Activated CD4-positive, alpha-beta T cell treated with anti-CD3 and anti-CD28 coated beads, Interleukin-2, amount 50 U/mL, for 48 hours (primary cell): ENCODE results near the gene DDX46.
"Not testable (repeated sequence)": the region's sequence is repeated elsewhere in the genome, so short reads cannot be mapped to it uniquely, and the experiment has no call there.

Experiments
- DNase-seq, 2 experiments: peaks; one replicate each; pipeline ENCODE4 v3.0.0-alpha.2; 2020

Gene DDX46

DNA sequence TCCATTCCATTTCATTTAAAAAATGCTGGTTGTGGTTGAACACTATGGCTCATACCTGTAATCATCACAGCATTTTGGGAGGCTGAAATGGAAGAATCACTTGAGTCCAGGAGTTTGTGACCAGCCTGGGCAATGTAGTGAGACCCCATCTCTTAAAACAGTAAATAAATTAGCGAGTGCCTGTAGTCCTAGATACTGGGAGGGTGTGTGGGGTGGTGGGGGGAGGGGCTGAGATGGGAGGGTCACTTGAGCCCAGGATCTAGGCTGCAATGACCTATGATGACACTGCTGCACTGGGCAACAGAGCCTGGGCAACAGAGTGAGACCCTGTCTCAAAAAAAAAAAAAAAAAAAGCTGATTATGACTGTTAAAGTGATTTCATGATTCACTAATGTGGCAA is 29.1 kb downstream of the DDX46 start:
- DNase-seq = no peak

DNA sequence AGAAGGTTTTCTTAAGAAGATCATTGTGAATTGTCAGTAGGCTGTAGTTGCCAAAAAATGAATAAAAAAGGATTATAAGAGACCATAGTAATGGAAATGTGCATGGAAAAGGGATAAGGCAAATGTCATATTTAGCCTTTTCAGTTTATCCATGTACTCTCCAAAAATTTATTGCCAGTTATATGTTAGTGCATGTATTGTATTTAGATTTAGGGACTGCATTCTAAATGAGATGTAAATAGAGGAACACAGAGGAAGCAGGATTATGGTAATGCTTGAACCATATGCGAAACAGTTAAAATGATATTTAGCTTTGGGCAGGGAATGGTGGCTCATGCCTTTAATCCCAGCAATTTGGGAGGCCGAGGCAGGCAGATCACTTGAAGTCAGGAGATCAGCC is 33.0 kb downstream of the DDX46 start:
- no peak for DNase-seq

DNA sequence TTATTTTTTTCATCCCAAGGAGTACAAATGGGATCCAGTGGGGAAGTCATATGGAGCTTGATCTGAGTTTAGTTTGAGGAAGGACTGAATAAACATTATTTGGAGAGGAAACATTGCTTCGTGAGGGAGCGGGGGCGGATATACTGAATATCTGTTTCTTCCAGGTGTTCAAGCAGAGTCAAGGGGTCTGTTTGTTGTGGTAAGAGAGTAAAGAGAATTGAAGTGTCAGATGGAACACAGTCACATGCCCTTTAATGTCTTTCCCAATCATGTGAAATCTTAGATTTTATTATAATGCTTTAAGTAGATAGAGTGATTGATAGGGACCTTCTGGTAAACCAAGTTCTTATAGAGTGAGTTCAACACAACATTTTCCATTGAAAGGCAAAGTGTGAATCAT is 33.7 kb downstream of the DDX46 start:
- DNase-seq = no peak

DNA sequence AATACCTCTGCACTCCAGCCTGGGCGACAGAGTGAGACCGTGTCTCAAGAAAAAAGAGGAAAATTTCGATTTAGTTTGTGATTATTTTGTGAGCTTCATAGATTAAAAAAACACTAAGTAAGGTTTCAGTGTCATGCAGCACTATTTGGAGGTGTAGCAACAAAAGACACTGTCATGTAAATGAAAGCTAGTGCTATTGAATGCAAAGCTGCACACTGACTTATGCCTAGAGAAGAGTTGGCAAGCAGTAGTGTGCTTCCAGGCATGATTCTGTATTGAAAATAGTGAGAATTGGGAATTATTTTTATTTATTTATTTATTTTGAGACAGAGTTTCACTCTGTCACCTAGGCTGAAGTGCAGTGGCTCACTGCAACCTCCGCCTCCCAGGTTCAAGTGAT is 34.5 kb downstream of the DDX46 start:
- no peak for DNase-seq

DNA sequence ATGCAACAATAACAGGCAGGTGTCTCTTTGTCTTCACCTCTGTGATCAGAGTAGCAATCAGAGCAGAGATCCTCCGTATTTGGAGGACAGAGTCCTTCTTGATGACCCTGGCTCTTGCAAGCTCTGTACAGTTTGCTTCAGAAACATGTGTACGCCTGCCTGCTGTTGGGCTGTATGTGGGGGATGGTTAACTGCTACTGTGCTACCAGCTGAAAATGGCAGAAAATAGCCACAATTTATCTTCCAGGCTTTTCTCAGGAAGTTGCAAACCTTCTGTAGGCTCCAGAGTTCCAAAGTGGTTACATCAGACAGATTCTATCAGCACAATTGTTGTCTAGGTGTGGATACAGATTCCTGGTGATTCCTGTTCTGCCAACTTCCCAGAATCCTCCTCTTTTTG is 35.5 kb downstream of the DDX46 start:
- no peak for DNase-seq

DNA sequence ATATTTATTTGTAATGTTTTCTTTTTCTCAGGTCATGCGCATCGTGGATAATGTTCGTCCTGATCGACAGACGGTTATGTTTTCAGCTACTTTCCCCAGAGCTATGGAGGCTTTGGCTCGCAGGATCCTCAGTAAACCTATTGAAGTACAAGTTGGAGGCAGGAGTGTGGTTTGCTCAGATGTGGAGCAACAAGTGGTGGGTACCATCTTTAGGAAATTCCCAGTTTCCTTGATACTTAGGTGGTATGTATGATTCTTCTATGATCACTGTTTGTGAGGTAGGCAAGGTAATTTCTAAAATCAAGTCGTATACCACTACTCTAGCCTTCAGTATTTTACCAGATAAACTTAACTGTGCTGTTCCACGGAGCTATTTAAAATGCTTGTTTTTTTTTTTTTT is 36.2 kb downstream of the DDX46 start:
- no peak for DNase-seq

DNA sequence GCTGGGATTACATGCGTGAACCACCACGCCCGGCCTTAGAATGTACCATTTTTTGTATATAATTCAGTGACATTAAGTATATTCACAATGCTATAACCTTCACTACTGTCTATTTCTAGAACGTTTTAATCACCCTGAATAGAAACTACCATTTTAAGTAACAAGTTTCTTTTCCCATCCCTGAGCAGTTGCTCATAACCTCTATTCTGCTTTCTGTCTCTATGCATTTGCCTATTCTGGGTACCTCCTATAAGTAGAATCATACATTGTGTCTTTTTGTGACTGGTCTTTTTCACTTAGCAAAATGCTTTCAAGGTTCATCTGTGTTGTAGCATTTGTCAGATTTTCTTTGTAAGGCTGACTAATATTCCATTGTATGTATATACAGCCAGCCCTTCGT is 39.9 kb downstream of the DDX46 start:
- no peak for DNase-seq

DNA sequence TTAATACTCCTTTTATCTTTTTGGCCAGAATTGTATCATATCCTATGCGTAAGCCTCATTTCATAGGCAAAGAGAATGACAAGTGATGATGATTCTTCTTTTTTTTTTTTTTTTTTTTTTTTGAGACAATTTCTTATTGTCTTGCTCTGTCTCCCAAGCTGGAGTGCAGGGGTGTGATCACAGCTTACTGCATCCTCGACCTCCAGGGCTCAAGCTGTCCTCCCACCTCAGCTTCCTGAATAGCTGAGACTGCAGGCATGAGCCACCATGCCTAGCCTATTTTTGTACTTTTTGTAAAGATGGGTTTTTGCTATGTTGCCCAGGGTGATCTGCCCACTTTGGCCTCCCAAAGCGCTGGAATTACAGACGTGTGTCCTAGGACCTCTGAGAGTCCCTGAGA is 45.2 kb downstream of the DDX46 start:
- DNase-seq = no peak

DNA sequence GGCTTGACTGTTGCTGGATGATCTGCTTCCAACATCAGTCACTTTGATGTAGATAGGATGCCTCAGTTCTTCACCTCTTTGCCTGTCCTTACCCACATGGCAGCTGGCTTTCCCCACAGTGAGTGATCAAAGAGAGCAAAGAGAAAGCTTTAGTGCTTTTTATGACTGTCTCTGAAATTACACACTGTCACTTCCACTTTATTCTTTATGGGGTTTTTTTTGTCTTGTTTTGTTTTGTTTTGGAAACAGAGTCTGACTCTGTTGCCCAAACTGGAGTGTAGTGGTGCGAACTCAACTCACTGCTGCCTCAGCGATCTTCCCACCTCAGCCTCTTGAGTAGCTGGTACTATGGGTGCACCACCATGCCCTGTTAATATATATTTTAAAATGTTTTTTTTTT is 54.8 kb downstream of the DDX46 start:
- DNase-seq = no peak

DNA sequence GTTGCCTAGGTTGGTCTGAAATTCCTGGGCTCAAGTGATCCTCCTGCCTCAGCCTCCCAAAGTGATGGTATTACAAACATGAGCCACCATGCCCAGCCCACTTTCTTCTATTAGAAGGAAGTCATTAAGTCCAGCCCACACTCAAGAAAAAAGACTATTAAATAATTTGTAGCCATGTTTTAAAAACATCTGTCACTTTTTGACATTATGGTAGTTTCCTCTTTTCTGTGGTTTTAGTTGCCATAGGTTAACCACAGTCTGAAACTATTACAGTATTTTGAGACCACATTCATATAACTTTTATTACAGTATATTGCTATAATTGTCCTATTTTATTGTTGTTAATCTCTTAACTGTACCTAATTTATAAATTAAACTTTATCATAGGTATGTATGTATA is 55.2 kb downstream of the DDX46 start:
- DNase-seq = no peak

DNA sequence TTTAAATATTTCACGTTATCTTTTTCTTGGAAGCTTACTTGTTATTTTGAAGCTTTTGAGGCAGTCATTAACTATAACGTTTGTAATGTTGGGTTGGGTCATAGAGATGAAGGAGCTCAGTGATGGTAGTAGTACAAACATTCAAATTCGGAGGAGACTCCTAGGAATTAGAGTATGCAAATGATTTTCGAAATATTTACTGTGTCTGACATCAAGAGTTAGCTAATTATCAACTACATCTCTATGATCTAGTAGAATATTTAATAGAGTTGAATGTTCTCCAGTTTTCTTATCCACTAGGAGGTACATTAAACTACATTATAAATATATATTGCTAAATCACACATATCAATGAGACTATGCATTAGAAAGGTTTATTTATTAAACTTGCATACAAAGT is 58.4 kb downstream of the DDX46 start:
- no peak for DNase-seq

DNA sequence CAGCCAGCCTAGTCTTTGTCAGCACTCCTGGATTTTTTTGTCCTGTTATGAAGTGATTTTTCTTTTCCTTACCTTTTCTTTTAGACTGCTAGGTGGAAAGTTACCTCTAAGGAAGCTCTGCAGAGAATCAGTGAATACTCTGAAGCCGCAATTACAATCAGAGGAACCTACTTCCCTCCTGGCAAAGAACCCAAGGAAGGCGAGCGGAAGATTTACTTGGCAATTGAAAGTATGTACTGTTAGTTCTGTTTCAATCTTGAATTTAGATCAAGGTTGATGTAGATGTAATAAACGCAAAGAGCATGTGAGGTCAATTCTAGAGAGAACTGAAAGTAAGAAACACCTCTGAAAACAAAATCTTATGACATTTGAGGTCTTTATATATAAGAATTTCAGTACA is 60.2 kb downstream of the DDX46 start:
- no peak for DNase-seq

DNA sequence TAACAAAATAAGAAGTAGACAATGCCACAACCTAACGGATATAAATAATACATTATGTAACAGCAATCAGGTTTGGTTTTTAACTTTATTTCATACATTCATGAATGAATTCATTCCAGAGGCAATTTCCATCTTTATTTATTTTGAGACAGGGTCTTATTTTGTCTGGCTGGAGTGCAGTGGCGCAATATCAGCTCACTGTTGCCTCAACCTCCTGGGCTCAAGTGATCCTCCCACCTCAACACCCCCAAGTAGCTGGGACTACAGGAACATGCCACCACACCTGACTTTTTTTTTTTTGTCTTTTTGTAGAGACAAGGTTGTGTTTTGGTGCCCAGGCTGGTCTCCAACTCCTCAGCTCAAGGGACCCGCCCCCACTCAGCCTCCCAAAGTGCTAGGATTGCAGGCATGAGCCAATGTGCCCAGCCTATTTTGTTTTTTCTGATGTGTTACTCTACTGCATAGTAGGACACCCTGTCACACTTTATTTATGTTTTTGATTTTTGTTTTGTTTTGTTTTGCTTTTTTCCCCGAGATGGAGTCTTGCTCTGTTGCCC is 60.9 kb downstream of the DDX46 start:
- no peak for DNase-seq

DNA sequence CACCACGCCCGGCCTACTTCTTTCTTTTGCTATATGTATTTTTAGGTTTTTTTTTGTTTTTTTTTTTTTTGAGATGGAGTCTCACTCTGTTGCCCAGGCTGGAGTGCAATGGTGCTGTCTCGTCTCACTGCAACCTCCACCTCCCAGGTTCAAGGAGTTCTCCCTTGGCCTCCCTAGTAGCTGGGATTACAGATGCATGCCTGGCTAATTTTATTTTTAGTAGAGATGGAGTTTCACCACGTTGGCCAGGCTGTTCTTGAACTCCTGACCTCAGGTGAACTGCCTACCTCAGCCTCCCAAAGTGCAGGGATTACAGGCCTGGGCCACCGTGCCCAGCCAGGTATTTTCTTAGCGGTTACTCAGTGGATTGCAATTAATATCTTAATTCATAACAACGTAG is 63.3 kb downstream of the DDX46 start:
- no peak for DNase-seq

DNA sequence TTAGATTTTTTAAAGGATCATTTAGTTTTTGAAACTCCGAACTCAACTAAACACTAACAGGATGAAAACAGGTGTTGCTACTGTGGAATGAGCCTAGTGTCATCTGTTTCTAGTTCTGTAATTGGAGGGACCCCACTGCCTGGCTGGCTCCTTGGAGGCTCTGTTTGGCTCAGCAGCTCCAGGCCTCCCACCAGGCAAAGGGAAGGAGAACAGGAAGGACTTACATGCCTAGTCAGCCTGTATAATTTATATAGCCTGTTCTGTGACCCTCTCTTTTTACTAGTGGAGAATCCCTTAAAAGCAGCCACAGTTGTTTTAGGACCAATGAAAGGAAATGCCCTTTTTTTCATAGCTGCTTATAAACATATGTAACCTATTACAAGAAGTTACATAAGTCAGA is 66.1 kb downstream of the DDX46 start:
- no peak for DNase-seq

DNA sequence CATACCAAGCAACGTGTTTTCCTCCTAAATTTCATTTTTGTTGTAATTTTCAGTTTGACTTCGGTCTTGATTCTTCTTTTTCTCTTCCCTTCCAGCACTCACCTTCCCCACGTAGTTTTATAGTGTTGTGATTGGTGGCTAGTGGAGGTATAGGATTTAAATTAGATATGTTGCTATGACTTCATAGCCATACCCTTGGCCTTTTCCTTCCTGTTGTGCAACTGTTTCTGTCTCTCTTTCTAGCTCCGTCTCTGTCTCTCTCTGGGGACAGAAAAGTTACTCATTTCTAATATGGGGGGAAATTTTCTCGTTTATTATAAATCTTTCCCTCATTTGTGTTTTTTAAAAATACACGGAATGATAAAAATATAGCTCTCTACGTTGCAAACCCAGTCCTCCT is 66.6 kb downstream of the DDX46 start:
- DNase-seq = no peak

DNA sequence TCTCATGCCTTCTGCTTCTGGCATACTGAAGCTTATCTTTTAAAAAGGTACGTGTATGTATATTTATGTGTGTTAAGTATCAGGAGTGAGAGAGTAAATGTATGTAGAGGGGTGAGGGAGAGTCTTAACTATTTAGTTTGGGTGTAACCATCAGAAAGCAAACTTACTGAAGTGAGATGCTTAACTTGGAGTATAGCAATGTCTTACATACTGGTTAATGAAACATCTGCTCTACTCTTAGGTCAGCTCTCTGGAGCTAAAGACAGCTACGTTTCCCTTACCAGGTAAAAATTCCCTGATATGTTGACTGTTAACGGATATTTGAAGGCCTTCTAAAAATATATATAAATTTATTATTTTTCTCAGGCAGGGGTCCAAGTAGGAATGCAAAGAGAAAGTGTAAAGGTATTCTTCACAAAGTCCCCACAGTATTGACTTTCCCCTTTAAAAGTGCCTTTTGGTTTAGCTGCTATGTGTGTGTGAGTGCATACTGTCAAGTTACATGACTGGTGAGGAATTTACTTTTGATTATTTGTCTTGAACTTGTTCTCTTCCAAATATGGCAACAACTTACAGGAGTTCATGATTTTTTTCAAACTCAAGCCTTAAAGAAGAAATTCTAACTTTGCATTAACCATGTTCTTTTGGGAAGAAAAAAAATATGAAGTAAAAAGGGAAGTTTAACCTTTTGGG is 74.9 kb downstream of the DDX46 start:
- DNase-seq = no peak

DNA sequence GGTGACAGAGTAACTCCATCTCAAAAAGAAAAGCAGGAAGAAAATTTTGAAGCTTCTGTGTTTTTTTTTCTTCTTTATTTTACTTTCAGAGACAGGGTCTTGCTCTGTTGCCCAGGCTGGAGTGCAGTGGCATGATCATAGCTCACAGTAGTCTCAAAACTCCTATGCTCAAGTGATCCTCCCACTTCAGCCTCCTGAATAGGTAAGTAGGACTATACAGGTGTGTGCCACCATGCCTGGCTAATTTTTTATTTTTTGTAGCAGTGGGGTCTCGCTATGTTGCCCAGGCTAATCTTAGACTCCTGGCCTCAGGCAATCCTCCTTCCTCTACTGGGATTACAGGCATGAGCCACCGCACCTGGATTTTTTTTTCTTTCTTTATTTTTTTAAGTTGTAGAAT is 77.0 kb downstream of the DDX46 start:
- DNase-seq = no peak

DNA sequence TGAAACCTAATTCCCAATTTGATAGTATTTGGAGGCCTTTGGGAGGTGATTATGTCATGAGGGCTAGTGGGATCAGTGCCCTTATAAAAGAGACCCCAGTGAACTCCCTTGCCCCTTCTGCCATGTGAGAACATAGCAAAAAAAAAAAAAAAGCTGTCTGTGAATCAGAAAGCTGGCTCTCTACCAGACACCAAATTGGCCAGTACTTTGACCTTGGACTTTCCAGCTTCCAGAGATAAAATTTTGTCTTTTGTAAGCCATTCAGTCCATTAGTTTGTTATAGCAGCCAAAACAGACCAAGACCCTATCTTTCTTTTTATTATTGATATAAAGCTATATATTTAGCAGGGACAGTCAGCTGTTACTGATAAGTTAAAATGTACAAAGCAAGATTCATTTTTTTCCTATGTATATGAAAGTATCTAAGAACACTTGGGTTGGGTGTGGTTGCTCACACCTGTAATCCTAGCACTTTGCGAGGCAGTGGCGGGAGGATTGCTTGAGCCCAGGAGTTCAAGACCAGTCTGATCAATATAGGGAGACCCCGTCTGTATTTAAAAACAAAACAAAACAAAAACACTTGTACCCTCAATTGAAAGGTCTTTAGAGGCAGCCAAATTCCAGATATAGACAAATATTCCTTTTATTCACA is 79.1 kb downstream of the DDX46 start:
- DNase-seq = no peak

DNA sequence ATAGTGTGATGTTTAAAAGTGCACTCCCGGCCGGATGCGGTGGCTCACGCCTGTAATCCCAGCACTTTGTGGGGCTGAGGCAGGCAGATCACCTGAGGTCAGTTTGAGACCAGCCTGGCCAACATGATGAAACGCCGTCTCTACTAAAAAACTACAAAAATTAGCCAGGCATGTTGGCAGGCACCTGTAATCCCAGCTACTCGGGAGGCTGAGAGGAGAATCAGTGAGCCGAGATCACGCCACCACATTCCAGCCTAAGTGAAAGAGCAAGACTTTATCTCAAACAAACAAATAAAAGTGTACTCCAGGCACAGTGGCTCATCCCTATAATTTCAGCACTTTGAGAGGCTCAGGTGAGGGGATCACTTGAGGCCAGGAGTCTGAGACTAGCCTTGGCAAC is 79.8 kb downstream of the DDX46 start:
- DNase-seq = not testable (repeated sequence)

DNA sequence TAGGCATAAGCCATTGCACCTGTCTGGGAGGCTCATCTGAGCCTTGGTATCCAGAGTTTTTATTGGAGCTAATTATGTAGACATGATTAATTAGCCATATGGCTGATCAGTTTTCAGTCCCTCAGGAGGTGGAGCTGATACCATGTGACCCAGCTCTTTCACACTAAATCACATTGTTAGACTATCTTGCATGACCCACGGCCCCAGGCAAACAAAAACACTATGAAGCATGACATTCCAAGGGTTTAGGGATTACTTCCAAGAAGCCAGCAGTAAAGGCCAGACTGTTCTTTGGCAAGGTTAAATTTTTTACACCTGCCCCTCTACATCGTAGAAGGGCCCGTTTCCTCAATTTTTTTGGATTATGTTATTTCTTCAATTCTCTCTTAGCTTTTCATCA is 82.2 kb downstream of the DDX46 start:
- DNase-seq = no peak

DNA sequence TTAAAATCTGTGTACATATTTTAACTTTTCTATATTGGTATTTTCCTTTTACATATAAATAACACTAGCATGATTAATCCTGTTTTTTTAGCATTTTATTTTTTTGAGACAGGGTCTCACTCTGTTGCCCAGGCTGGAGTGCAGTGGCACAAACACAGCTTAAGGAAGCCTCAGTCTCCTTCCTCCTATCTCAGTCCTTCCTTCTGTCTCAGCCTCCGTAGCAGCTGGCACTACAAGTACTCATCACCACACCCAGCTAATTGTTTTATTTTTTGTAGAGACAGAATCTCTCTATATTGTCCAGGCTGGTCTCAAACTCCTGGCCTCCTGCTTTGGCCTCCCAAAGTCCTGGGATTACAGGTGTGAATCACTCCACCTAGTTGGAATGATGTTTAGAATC is 85.7 kb downstream of the DDX46 start:
- DNase-seq = no peak

DNA sequence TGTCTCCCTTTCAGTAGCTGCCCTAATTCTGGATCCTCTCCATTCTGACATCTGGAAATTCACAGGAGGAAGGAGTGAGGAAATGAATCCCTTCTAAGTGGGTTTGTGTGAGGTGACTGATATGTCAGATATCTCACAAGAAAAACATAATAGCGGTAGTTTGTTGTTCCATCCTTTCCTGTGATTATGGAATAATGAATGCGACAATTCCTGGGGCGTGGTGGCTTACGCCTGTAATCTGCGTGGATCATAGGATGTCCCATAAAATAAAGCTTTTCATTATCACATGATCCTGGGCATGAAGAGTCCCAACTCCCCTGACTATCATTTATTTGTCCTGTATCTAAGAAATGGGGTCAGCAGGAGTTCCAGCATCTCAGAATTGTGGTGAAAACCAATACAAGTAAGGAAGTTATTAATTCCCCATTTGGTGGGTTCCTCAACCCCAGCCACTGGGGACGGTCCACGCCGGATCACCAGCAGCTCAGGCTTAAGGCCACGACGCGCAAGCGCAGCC is 86.8 kb downstream of the DDX46 start:
- no peak for DNase-seq

DNA sequence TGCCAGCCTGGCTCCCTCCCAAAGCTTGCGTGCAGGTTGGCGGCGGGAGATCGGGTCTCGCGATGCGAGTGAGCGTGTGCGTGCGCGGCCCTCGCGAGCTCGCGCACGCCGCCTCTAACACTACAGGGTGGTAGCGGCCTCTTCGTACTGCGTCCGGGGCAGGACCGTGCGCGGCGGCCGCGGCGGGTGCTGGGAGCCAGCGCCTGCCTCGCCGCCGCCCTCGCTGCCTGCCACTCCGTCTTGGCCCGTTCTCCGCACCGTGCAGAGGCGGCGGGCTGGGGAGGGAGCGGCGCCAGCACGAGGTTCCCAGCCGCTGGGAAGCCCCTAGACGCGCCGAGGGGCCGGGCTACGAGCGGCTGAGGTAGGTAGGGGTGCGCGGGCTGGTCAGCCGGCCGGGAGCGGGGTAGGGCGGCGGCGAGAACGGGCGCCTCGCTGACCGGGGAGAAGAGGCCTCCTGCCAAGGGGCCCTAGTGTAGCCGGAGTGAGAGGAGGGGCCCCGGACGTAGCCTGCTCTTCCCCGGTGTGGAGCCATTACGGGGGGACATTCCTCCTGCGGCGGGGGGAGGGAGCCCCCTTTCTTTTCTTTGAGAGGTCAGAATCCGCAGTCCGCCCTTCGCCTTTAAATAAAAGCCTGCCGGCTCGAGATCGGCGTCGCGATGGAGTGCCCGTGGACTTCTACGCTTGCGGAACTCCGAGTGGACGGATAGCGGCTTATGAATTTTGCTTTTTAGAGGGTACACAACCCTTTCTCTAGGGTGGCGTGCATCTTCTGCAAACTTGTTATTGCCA is 87.5 kb downstream of the DDX46 start, which contains the start of gene C5orf24:
TSS of gene C5orf24 (plus strand) at position 117 of the 789 bp plus-strand sequence. CDS start 8,933 bp downstream, outside the sequence.
- peak; percentile 89 to 94 for DNase-seq
